Measurements from ENCODE around the gene WFDC11.
"Not testable (repeated sequence)": the region's sequence is repeated elsewhere in the genome, so short reads cannot be mapped to it uniquely, and the experiment has no call there.

Gene WFDC11

GRCh38 chr20:45670139-45670538 lies at the start of gene WFDC11:
WFDC11 (minus strand) TSS chr20:45670239; CDS start chr20:45650600, 19,639 bp downstream.
- DNase-seq (ENCODE audit: low read depth in 2 of 2) = no peak

GRCh38 chr20:45716141-45716688 lies 46.2 kb upstream of the WFDC11 start:
- not testable (repeated sequence) for DNase-seq (ENCODE audit: low read depth in 2 of 2)

- DNase-seq (ENCODE audit: low read depth in 2 of 2) = no peak
Observed at GRCh38 chr20:45704969-45705637, 35.1 kb upstream of the WFDC11 start, which contains the start of gene WFDC10B. WFDC10B (minus strand) TSS chr20:45705019; CDS start chr20:45685992, 19,027 bp downstream.

GRCh38 chr20:45701873-45702272 lies 31.8 kb upstream of the WFDC11 start, which contains the start of gene WFDC13:
WFDC13 (plus strand) TSS chr20:45702038; CDS start chr20:45702124, 86 bp downstream.
- no peak for DNase-seq (ENCODE audit: low read depth in 2 of 2)

GRCh38 chr20:45701104-45701503 lies 31.1 kb upstream of the WFDC11 start:
- DNase-seq (ENCODE audit: low read depth in 2 of 2) = no peak

GRCh38 chr20:45695496-45695895 lies 25.5 kb upstream of the WFDC11 start:
- DNase-seq (ENCODE audit: low read depth in 2 of 2) = no peak

GRCh38 chr20:45693346-45693745 lies 23.3 kb upstream of the WFDC11 start:
- not testable (repeated sequence) for DNase-seq (ENCODE audit: low read depth in 2 of 2)

GRCh38 chr20:45685896-45686295 lies 15.9 kb upstream of the WFDC11 start:
- no peak for DNase-seq (ENCODE audit: low read depth in 2 of 2)

- no peak for DNase-seq (ENCODE audit: low read depth in 2 of 2)
Observed at GRCh38 chr20:45679650-45680049, 9.6 kb upstream of the WFDC11 start.

GRCh38 chr20:45672765-45673164 lies 2.7 kb upstream of the WFDC11 start:
- no peak for DNase-seq (ENCODE audit: low read depth in 2 of 2)

GRCh38 chr20:45657038-45657437 lies 13.0 kb downstream of the WFDC11 start:
- DNase-seq (ENCODE audit: low read depth in 2 of 2) = not testable (repeated sequence)

GRCh38 chr20:45651726-45652125 lies 18.3 kb downstream of the WFDC11 start:
- DNase-seq (ENCODE audit: low read depth in 2 of 2) = not testable (repeated sequence)

- DNase-seq (ENCODE audit: low read depth in 2 of 2) = no peak
Observed at GRCh38 chr20:45649312-45649863, 20.7 kb downstream of the WFDC11 start.

- DNase-seq (ENCODE audit: low read depth in 2 of 2) = no peak
Observed at GRCh38 chr20:45647441-45648050, 22.5 kb downstream of the WFDC11 start.

- DNase-seq (ENCODE audit: low read depth in 2 of 2) = no peak
Observed at GRCh38 chr20:45646875-45647274, 23.2 kb downstream of the WFDC11 start.

GRCh38 chr20:45645869-45646268 lies 24.2 kb downstream of the WFDC11 start:
- not testable (repeated sequence) for DNase-seq (ENCODE audit: low read depth in 2 of 2)

GRCh38 chr20:45641076-45641475 lies 29.0 kb downstream of the WFDC11 start:
- not testable (repeated sequence) for DNase-seq (ENCODE audit: low read depth in 2 of 2)

GRCh38 chr20:45639687-45640086 lies 30.4 kb downstream of the WFDC11 start:
- DNase-seq (ENCODE audit: low read depth in 2 of 2) = no peak

GRCh38 chr20:45636513-45636912 lies 33.5 kb downstream of the WFDC11 start:
- DNase-seq (ENCODE audit: low read depth in 2 of 2) = no peak

GRCh38 chr20:45631184-45631583 lies 38.9 kb downstream of the WFDC11 start, which contains the start of gene WFDC9:
WFDC9 (minus strand) TSS chr20:45631284; CDS start chr20:45610181, 21,103 bp downstream.
- no peak for DNase-seq (ENCODE audit: low read depth in 2 of 2)

GRCh38 chr20:45630371-45630770 lies 39.7 kb downstream of the WFDC11 start:
- no peak for DNase-seq (ENCODE audit: low read depth in 2 of 2)

GRCh38 chr20:45629496-45630100 lies 40.4 kb downstream of the WFDC11 start, which contains the start of gene WFDC10A:
WFDC10A (plus strand) TSS chr20:45629739; CDS start chr20:45629814, 75 bp downstream.
- DNase-seq (ENCODE audit: low read depth in 2 of 2) = peak; percentile 10 to 23

Measured in activated CD4-positive, alpha-beta T cell treated with anti-CD3 and anti-CD28 coated beads for 24 hours (primary cell).